Measurements from ENCODE around the gene ASXL3.

ASXL3 gene

GRCh38 chr18:33717339-33717738, 139.3 kb downstream of the ASXL3 start:
- DNase-seq (ENCODE audit: low spot score) = no peak

GRCh38 chr18:33720133-33720532, 142.1 kb downstream of the ASXL3 start:
- DNase-seq (ENCODE audit: low spot score) = no peak

GRCh38 chr18:33729556-33729955, 151.5 kb downstream of the ASXL3 start:
- no peak for DNase-seq (ENCODE audit: low spot score)

- DNase-seq (ENCODE audit: low spot score) = no peak
Observed at GRCh38 chr18:33733376-33733775, 155.4 kb downstream of the ASXL3 start.

- no peak for DNase-seq (ENCODE audit: low spot score)
Observed at GRCh38 chr18:33735428-33735827, 157.4 kb downstream of the ASXL3 start.

GRCh38 chr18:33741760-33742159, 163.7 kb downstream of the ASXL3 start:
- no peak for DNase-seq (ENCODE audit: low spot score)

GRCh38 chr18:33744032-33744697, 166.1 kb downstream of the ASXL3 start:
- no peak for DNase-seq (ENCODE audit: low spot score)

- DNase-seq (ENCODE audit: low spot score) = no peak
Observed at GRCh38 chr18:33745151-33745795, 167.3 kb downstream of the ASXL3 start.

GRCh38 chr18:33745871-33746545, 168.0 kb downstream of the ASXL3 start:
- DNase-seq (ENCODE audit: low spot score) = no peak

- DNase-seq (ENCODE audit: low spot score) = no peak
Observed at GRCh38 chr18:33749834-33750233, 171.8 kb downstream of the ASXL3 start.

- DNase-seq (ENCODE audit: low spot score) = no peak
Observed at GRCh38 chr18:33750366-33750765, 172.3 kb downstream of the ASXL3 start.

GRCh38 chr18:33751613-33752221, 173.7 kb downstream of the ASXL3 start:
- no peak for DNase-seq (ENCODE audit: low spot score)

- no peak for DNase-seq (ENCODE audit: low spot score)
Observed at GRCh38 chr18:33755391-33755790, 177.4 kb downstream of the ASXL3 start.

GRCh38 chr18:33755931-33756560, 178.0 kb downstream of the ASXL3 start:
- DNase-seq (ENCODE audit: low spot score) = no peak

- no peak for DNase-seq (ENCODE audit: low spot score)
Observed at GRCh38 chr18:33757037-33757436, 179.0 kb downstream of the ASXL3 start.

GRCh38 chr18:33761363-33761762, 183.3 kb downstream of the ASXL3 start:
- no peak for DNase-seq (ENCODE audit: low spot score)

- no peak for DNase-seq (ENCODE audit: low spot score)
Observed at GRCh38 chr18:33781429-33781828, 203.4 kb downstream of the ASXL3 start.
